Heart left ventricle (tissue), 13 donors: ENCODE data around the gene TMEM123.

Experiments used
- POLR2A ChIP-seq, 2 donors: fragments of 450-650 bp; IDR thresholded peaks; one replicate each; pipeline ENCODE4 v1.6.1; 2017; ENCODE audit warnings: antibody characterized with exemption in 2 of 2, mild to moderate bottlenecking in 2 of 2, moderate library complexity in 2 of 2
- TF ChIP-seq, protein P1 (sequence below), 12 donors: fragments of 200-600 bp; sonication (generic) in 4 of 12; IDR thresholded peaks; one replicate each; pipeline versions ENCODE4 v1.5.0 to v1.8.0; 2018 to 2022; ENCODE audit warnings: antibody characterized with exemption in 12 of 12, mild to moderate bottlenecking in 5 of 12
- donor health status: ischemic (EF 13 %, LVEDD 7.1; RV severe dilation, severe dysfunction).
- donor health status: DM: no; HTN: yes; CAD: no.
- donor health status: DM: no; HTN: no; CAD: no.
- donor health status: ischemic (EF 25% LVEDD 6.9; RV normal size, moderate dysfunction).
- donor health status: ischemic (EF 25% LVEDD 5.7; RV mildly dilated, moderate dysfunction).
- donor health status: ischemic (EF 35%, LVEDD 5.7; RV mildly dilated, moderate dysfunction).
- donor health status: nonischemic (EF 11% LVEDD 7.7; RV severe dilation, severe dysfunction).
- donor health status: DM: yes; HTN: yes; CAD: no.
- donor health status: PGD.
- donor health status: ischemic (EF 29% LVEDD 5.4; RV normal size, mild dysfunction).
- donor health status: nonischemic (EF 23%, LVEDD 6.1; RV moderate dilation, normal function).

DNA sequence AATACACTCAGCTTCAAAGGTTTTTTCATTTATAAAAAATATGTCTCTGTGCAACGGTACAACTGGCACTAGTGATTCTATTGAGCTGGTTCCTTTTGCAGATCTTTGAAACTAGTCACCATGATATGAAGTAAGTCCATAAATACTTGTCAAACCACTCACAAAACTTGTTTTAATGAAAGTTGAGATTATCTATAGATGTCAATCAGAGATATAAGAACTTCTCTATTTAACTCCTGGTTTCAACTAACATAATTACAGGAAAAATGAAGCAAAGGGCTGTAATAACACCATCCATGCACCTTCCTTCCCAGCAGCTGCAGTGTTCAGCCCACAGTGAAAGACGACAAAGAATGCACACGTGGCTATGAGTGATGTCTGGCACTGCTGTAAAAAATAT, 44.7 kb downstream of the TMEM123 start:
- TF ChIP-seq, protein P1, sequence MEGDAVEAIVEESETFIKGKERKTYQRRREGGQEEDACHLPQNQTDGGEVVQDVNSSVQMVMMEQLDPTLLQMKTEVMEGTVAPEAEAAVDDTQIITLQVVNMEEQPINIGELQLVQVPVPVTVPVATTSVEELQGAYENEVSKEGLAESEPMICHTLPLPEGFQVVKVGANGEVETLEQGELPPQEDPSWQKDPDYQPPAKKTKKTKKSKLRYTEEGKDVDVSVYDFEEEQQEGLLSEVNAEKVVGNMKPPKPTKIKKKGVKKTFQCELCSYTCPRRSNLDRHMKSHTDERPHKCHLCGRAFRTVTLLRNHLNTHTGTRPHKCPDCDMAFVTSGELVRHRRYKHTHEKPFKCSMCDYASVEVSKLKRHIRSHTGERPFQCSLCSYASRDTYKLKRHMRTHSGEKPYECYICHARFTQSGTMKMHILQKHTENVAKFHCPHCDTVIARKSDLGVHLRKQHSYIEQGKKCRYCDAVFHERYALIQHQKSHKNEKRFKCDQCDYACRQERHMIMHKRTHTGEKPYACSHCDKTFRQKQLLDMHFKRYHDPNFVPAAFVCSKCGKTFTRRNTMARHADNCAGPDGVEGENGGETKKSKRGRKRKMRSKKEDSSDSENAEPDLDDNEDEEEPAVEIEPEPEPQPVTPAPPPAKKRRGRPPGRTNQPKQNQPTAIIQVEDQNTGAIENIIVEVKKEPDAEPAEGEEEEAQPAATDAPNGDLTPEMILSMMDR (IDR thresholded peaks at IDR 0.05) = no peak
- TF ChIP-seq POLR2A (IDR thresholded peaks at IDR 0.05) = no peak
